ENCODE results near the gene ADAM22.

ADAM22 gene

GRCh38 chr7:88206254-88206653, 272.2 kb downstream of the ADAM22 start:
- H3K4me1 ChIP-seq (ENCODE audit: control insufficient read depth, insufficient read depth, low read length) = peaks cover 2% of the 10 kb centered on the region; the same call in 1 of the 2 replicates

DNA sequence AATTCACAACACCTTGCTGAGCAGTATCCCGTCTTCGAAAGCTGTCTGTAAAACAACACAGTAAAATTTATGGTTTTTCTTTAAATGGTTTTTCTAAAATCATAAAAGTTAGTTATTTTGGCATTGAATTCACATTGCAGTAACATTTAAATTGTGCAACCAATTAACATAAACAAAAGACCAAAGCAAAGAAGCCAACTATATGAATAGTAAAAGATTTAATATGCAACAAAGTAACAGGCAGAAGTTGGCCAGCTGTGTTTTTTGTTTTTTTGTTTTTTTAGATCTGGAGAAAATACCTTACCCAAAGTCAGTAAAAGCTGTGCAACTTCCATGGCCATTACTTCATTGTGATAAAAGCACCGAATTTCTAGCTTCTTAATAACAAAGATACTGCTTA, 274.5 kb downstream of the ADAM22 start:
- no peak for DNase-seq (ENCODE audit: low read depth, low spot score)
- no CpG with 5 or more reads among the region's 3 CpGs for WGBS (ENCODE audit: insufficient coverage, insufficient read length)
- H3K27ac ChIP-seq (ENCODE audit: low read length) = no peak overlapping the region
- H3K4me3 ChIP-seq (ENCODE audit: low read length) = no peak overlapping the region
- no peaks in the 10 kb centered on the region for H3K4me1 ChIP-seq (ENCODE audit: control insufficient read depth, insufficient read depth, low read length)
- H3K27me3 ChIP-seq (ENCODE audit: control insufficient read depth, insufficient read depth, low read length) = no peaks in the 10 kb centered on the region
- no peaks in the 10 kb centered on the region for H3K9me3 ChIP-seq (ENCODE audit: control insufficient read depth, insufficient read depth, low read length)
- H3K36me3 ChIP-seq (ENCODE audit: control insufficient read depth, insufficient read depth, low read length) = peaks cover 2% of the 10 kb centered on the region; the same call in 1 of the 2 replicates

More at GRCh38 chr7:88206254-88206653, 272.2 kb downstream of the ADAM22 start:
- DNase-seq (ENCODE audit: low read depth, low spot score) = no peak
- Histone ChIP-seq H3K27ac (ENCODE audit: low read length) (no peak overlapping the region), H3K9me3 (ENCODE audit: control insufficient read depth, insufficient read depth, low read length) (no peaks in the 10 kb centered on the region), H3K27me3 (ENCODE audit: control insufficient read depth, insufficient read depth, low read length) (no peaks in the 10 kb centered on the region), H3K36me3 (ENCODE audit: control insufficient read depth, insufficient read depth, low read length) (peaks cover 2% of the 10 kb centered on the region; the same call in 1 of the 2 replicates), H3K4me3 (ENCODE audit: low read length) (no peak overlapping the region)
- no CpG with 5 or more reads among the region's 4 CpGs for WGBS (ENCODE audit: insufficient coverage, insufficient read length)

GRCh38 chr7:88212918-88213317, 278.9 kb downstream of the ADAM22 start:
- Histone ChIP-seq H3K27me3 (ENCODE audit: control insufficient read depth, insufficient read depth, low read length) (no peaks in the 10 kb centered on the region), H3K9me3 (ENCODE audit: control insufficient read depth, insufficient read depth, low read length) (no peaks in the 10 kb centered on the region), H3K4me1 (ENCODE audit: control insufficient read depth, insufficient read depth, low read length) (peaks cover 3% of the 10 kb centered on the region; the same call in 1 of the 2 replicates), H3K36me3 (ENCODE audit: control insufficient read depth, insufficient read depth, low read length) (peaks cover 6% of the 10 kb centered on the region; the same call in 1 of the 2 replicates), H3K27ac (ENCODE audit: low read length) (no peak overlapping the region), H3K4me3 (ENCODE audit: low read length) (no peak overlapping the region)
- DNase-seq (ENCODE audit: low read depth, low spot score) = no peak
- no CpG with 5 or more reads among the region's 1 CpG for WGBS (ENCODE audit: insufficient coverage, insufficient read length)

- Histone ChIP-seq H3K36me3 (ENCODE audit: control insufficient read depth, insufficient read depth, low read length) (peaks cover 4% of the 10 kb centered on the region; the same call in 1 of the 2 replicates), H3K27me3 (ENCODE audit: control insufficient read depth, insufficient read depth, low read length) (no peaks in the 10 kb centered on the region), H3K9me3 (ENCODE audit: control insufficient read depth, insufficient read depth, low read length) (no peaks in the 10 kb centered on the region), H3K4me1 (ENCODE audit: control insufficient read depth, insufficient read depth, low read length) (peaks cover 4% of the 10 kb centered on the region; the same call in 1 of the 2 replicates), H3K4me3 (ENCODE audit: low read length) (no peak overlapping the region), H3K27ac (ENCODE audit: low read length) (no peak overlapping the region)
- no peak for DNase-seq (ENCODE audit: low read depth, low spot score)
- WGBS (ENCODE audit: insufficient coverage, insufficient read length) = no CpG with 5 or more reads among the region's 2 CpGs
Observed at GRCh38 chr7:88214456-88214855, 280.4 kb downstream of the ADAM22 start.

DNA sequence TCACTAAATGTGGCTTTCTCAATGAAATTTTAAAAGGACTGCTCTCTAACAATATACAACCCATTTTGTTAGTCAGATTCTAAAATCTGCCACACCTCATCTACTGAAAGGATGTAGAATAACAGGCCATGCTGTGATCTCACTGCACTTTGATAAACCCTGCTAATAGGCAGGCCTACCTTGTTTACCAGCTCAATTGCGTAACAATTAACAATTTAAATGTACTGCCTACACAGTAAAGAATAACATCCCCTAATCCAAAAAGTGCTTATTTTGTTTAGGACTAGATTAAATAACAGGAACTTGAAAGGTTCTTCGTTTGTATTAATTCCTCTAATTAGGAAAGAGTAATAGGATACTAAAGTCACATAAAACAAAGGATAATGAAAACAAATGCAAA, 281.2 kb downstream of the ADAM22 start:
- no peak overlapping the region for H3K4me3 ChIP-seq (ENCODE audit: low read length)
- peaks cover 4% of the 10 kb centered on the region; the same call in 1 of the 2 replicates for H3K36me3 ChIP-seq (ENCODE audit: control insufficient read depth, insufficient read depth, low read length)
- peaks cover 4% of the 10 kb centered on the region; the same call in 1 of the 2 replicates for H3K4me1 ChIP-seq (ENCODE audit: control insufficient read depth, insufficient read depth, low read length)
- H3K9me3 ChIP-seq (ENCODE audit: control insufficient read depth, insufficient read depth, low read length) = no peaks in the 10 kb centered on the region
- WGBS (ENCODE audit: insufficient coverage, insufficient read length) = no CpG with 5 or more reads among the region's 2 CpGs
- H3K27ac ChIP-seq (ENCODE audit: low read length) = no peak overlapping the region
- DNase-seq (ENCODE audit: low read depth, low spot score) = no peak
- H3K27me3 ChIP-seq (ENCODE audit: control insufficient read depth, insufficient read depth, low read length) = no peaks in the 10 kb centered on the region

- H3K4me3 ChIP-seq (ENCODE audit: low read length) = no peak overlapping the region
- H3K9me3 ChIP-seq (ENCODE audit: control insufficient read depth, insufficient read depth, low read length) = no peaks in the 10 kb centered on the region
Observed at GRCh38 chr7:88216276-88216675, 282.2 kb downstream of the ADAM22 start.

GRCh38 chr7:88217675-88218428, 283.8 kb downstream of the ADAM22 start:
- H3K4me3 ChIP-seq (ENCODE audit: low read length) = no peak overlapping the region
- peaks cover 4% of the 10 kb centered on the region; the same call in 1 of the 2 replicates for H3K36me3 ChIP-seq (ENCODE audit: control insufficient read depth, insufficient read depth, low read length)
- no CpG with 5 or more reads among the region's 1 CpG for WGBS (ENCODE audit: insufficient coverage, insufficient read length)

More at GRCh38 chr7:88216276-88216675, 282.2 kb downstream of the ADAM22 start:
- DNase-seq (ENCODE audit: low read depth, low spot score) = no peak
- Histone ChIP-seq H3K36me3 (ENCODE audit: control insufficient read depth, insufficient read depth, low read length) (peaks cover 4% of the 10 kb centered on the region; the same call in 1 of the 2 replicates), H3K4me1 (ENCODE audit: control insufficient read depth, insufficient read depth, low read length) (peaks cover 4% of the 10 kb centered on the region; the same call in 1 of the 2 replicates), H3K27me3 (ENCODE audit: control insufficient read depth, insufficient read depth, low read length) (no peaks in the 10 kb centered on the region), H3K27ac (ENCODE audit: low read length) (no peak overlapping the region)

GRCh38 chr7:88218429-88218745, 284.3 kb downstream of the ADAM22 start:
- Histone ChIP-seq H3K9me3 (ENCODE audit: control insufficient read depth, insufficient read depth, low read length) (no peaks in the 10 kb centered on the region), H3K27me3 (ENCODE audit: control insufficient read depth, insufficient read depth, low read length) (no peaks in the 10 kb centered on the region), H3K36me3 (ENCODE audit: control insufficient read depth, insufficient read depth, low read length) (peaks cover 4% of the 10 kb centered on the region; the same call in 1 of the 2 replicates), H3K4me1 (ENCODE audit: control insufficient read depth, insufficient read depth, low read length) (peaks cover 4% of the 10 kb centered on the region; the same call in 1 of the 2 replicates), H3K4me3 (ENCODE audit: low read length) (no peak overlapping the region; the same call in 1 of the 2 replicates), H3K27ac (ENCODE audit: low read length) (no peak overlapping the region)
- no CpG with 5 or more reads among the region's 5 CpGs for WGBS (ENCODE audit: insufficient coverage, insufficient read length)
- DNase-seq (ENCODE audit: low read depth, low spot score) = no peak

More at GRCh38 chr7:88217675-88218428, 283.8 kb downstream of the ADAM22 start:
- peaks cover 4% of the 10 kb centered on the region; the same call in 1 of the 2 replicates for H3K4me1 ChIP-seq (ENCODE audit: control insufficient read depth, insufficient read depth, low read length)
- H3K9me3 ChIP-seq (ENCODE audit: control insufficient read depth, insufficient read depth, low read length) = no peaks in the 10 kb centered on the region
- H3K27me3 ChIP-seq (ENCODE audit: control insufficient read depth, insufficient read depth, low read length) = no peaks in the 10 kb centered on the region
- no peak for DNase-seq (ENCODE audit: low read depth, low spot score)
- H3K27ac ChIP-seq (ENCODE audit: low read length) = no peak overlapping the region

DNA sequence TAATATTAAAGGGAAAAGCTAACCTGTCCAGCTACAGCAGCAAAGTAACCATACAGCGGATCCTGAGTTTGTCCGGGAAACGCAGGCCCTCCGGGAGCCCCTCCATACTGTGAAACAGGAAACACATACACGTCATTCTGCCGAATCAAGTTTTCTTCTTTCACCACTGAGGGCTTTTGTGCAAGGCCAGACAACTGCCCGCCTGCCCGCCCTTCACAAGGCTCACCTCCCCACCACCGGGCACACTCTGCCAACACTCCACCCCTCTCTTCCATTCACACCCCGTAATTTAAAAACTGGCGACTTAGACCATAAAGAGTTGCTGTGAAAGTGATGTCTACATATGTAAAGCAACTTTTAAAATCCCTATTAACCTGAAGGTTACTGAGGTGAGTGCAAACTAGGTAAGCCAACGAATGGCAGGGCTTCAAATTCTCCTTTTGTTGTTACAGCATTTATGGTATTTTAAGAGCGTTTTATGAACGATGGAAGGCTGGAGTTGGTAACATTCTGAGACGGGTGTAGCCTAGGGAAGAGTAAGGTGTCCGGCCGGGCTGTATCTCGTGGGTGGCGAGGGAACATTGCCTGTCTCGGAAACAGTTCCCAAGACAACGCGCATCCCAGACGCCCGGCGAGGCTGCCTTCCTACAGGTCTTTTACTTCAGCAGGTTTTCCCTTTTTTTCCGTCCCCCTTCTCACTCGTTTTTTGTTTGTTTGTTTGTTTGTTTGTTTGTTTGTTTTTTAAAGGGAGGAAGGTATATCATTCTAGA, 285.0 kb downstream of the ADAM22 start:
- Histone ChIP-seq H3K9me3 (ENCODE audit: control insufficient read depth, insufficient read depth, low read length) (no peaks in the 10 kb centered on the region), H3K36me3 (ENCODE audit: control insufficient read depth, insufficient read depth, low read length) (peaks cover 4% of the 10 kb centered on the region; the same call in 1 of the 2 replicates), H3K4me1 (ENCODE audit: control insufficient read depth, insufficient read depth, low read length) (peaks cover 4% of the 10 kb centered on the region; the same call in 1 of the 2 replicates), H3K27ac (ENCODE audit: low read length) (no peak overlapping the region), H3K27me3 (ENCODE audit: control insufficient read depth, insufficient read depth, low read length) (no peaks in the 10 kb centered on the region), H3K4me3 (ENCODE audit: low read length) (peak overlapping the region; percentile 65; the same call in 1 of the 2 replicates)
- no CpG with 5 or more reads among the region's 27 CpGs for WGBS (ENCODE audit: insufficient coverage, insufficient read length)
- DNase-seq (ENCODE audit: low read depth, low spot score) = no peak
